IMR-90 (cell line): ENCODE data around the gene SLC8A1. TPM values are rescaled to one million over a fixed set of nuclear protein-coding genes. Genes with fewer than 3 reads are reported as not detected.
A peak's percentile ranks its signal among the peaks of the same experiment; 100 is the strongest.

ENCODE experiments used
- ATAC-seq: fragments of 200-7000 bp; cut with Tn5 transposase; 2 replicates; pipeline ENCODE4 v1.9.1; 2020; ENCODE audit warnings: low read depth, mild to moderate bottlenecking, moderate library complexity
- BruUV-seq: library from RNA; stranded (reverse); fragments of 400-500 nt; replicated peaks from 2 replicates; lab custom pipeline; 2021; lab: Mats Ljungman, UMichigan
- CTCF ChIA-PET: fragments of 300-600 bp; formaldehyde crosslinking; extraction: SDS; loops from one replicate; lab custom pipeline; 2021; ENCODE audit warnings: antibody characterized with exemption; lab: Yijun Ruan, JAX
- POLR2A ChIA-PET: fragments of 300-600 bp; sonication (Branson Sonifier 250); formaldehyde crosslinking; loops from one replicate; lab custom pipeline; 2022; ENCODE audit warnings: antibody characterized with exemption; ENCODE audit not compliant: unreplicated experiment; lab: Charles Lee
- DNase-seq: peaks from one replicate; pipeline ENCODE4 v3.0.0; 2013
- H2AFZ ChIP-seq: replicated peaks from 2 replicates; pipeline ENCODE3; 2013; ENCODE audit warnings: low read length, mild to moderate bottlenecking; ENCODE audit not compliant: poor library complexity
- H2AK5ac ChIP-seq: 2 replicates; pipeline ENCODE4 v1.6.1; 2013; ENCODE audit warnings: low read depth, low read length, inconsistent platforms
- H2AK9ac ChIP-seq: replicated peaks from 2 replicates; pipeline ENCODE3; 2013; ENCODE audit warnings: mild to moderate bottlenecking, low read depth, low read length, moderate library complexity; ENCODE audit not compliant: poor library complexity
- H2BK120ac ChIP-seq: 2 replicates; pipeline ENCODE4 v1.6.1; 2013; ENCODE audit warnings: low read depth, low read length, inconsistent platforms
- H2BK15ac ChIP-seq: 3 replicates; pipeline ENCODE4 v1.6.1; 2013; ENCODE audit warnings: low read depth, low read length, inconsistent platforms
- H2BK20ac ChIP-seq: 2 replicates; pipeline ENCODE4 v1.6.1; 2013; ENCODE audit warnings: low read depth, mild to moderate bottlenecking, inconsistent platforms, low read length, moderate library complexity
- H2BK5ac ChIP-seq: 2 replicates; pipeline ENCODE4 v1.6.1; 2013; ENCODE audit warnings: mild to moderate bottlenecking, low read depth, low read length, inconsistent platforms; ENCODE audit not compliant: poor library complexity, severe bottlenecking
- H3K14ac ChIP-seq: replicated peaks from 2 replicates; pipeline ENCODE4 v1.6.1; 2013; ENCODE audit warnings: low read depth, low read length, inconsistent platforms
- H3K18ac ChIP-seq: 2 replicates; pipeline ENCODE4 v1.6.1; 2013; ENCODE audit warnings: low read depth, low read length, control low read depth
- H3K23ac ChIP-seq: 2 replicates; pipeline ENCODE4 v1.6.1; 2013; ENCODE audit warnings: low read depth, low read length, inconsistent platforms
- H3K27ac ChIP-seq: 2 replicates; pipeline ENCODE4 v1.5.1; 2013; ENCODE audit warnings: mild to moderate bottlenecking, control low read depth, low read length; ENCODE audit not compliant: insufficient read depth
- H3K27me3 ChIP-seq: 2 replicates; pipeline ENCODE4 v1.6.1; 2013; ENCODE audit warnings: low read length; ENCODE audit not compliant: control insufficient read depth, insufficient read depth
- H3K36me3 ChIP-seq: 2 replicates; pipeline ENCODE4 v1.6.1; 2013; ENCODE audit warnings: low read length, mixed read lengths; ENCODE audit not compliant: control insufficient read depth, insufficient read depth
- H3K4ac ChIP-seq: 2 replicates; pipeline ENCODE4 v1.6.1; 2013; ENCODE audit warnings: low read depth, low read length, inconsistent platforms
- H3K4me1 ChIP-seq: 2 replicates; pipeline ENCODE4 v1.6.1; 2013; ENCODE audit warnings: low read length, mixed read lengths; ENCODE audit not compliant: control insufficient read depth, insufficient read depth
- H3K4me2 ChIP-seq: 2 replicates; pipeline ENCODE4 v1.6.1; 2013; ENCODE audit warnings: low read depth, mild to moderate bottlenecking, control low read depth, low read length, moderate library complexity
- H3K4me3 ChIP-seq: 2 replicates; pipeline ENCODE4 v1.5.1; 2013; ENCODE audit warnings: low read depth, mild to moderate bottlenecking, control low read depth, low read length, moderate library complexity; ENCODE audit not compliant: insufficient read depth
- H3K56ac ChIP-seq: 2 replicates; pipeline ENCODE4 v1.6.1; 2013; ENCODE audit warnings: low read length, inconsistent platforms; ENCODE audit not compliant: insufficient read depth; ENCODE audit errors: extremely low read depth
- H3K79me1 ChIP-seq, 2 experiments: 2 replicates each; pipeline ENCODE4 v1.6.1; 2013; ENCODE audit warnings: low read length in 2 of 2, inconsistent platforms in 1 of 2, low read depth in 1 of 2
- H3K9ac ChIP-seq: 2 replicates; pipeline ENCODE4 v1.6.1; 2013; ENCODE audit warnings: low read depth, low read length, control low read depth
- H3K9me1 ChIP-seq: 2 replicates; pipeline ENCODE4 v1.6.1; 2013; ENCODE audit warnings: low read length, inconsistent platforms; ENCODE audit not compliant: insufficient read depth
- H3K9me3 ChIP-seq: 2 replicates; pipeline ENCODE4 v1.6.1; 2013; ENCODE audit warnings: low read length; ENCODE audit not compliant: control insufficient read depth, insufficient read depth
- H4K20me1 ChIP-seq: 2 replicates; pipeline ENCODE4 v1.6.1; 2013; ENCODE audit warnings: low read length, inconsistent platforms; ENCODE audit not compliant: insufficient read depth
- H4K5ac ChIP-seq: 2 replicates; pipeline ENCODE4 v1.6.1; 2013; ENCODE audit warnings: mild to moderate bottlenecking, low read depth, low read length, control low read depth
- H4K8ac ChIP-seq, 2 experiments: 2 replicates each; pipeline ENCODE4 v1.6.1; 2013; ENCODE audit warnings: low read depth in 2 of 2, low read length in 2 of 2, control low read depth in 1 of 2, inconsistent platforms in 1 of 2
- H4K91ac ChIP-seq: 2 replicates; pipeline ENCODE4 v1.6.1; 2013; ENCODE audit warnings: low read depth, low read length, inconsistent platforms; ENCODE audit not compliant: insufficient read depth
- BHLHE40 ChIP-seq: fragments of 150-350 bp; IDR thresholded peaks from 2 replicates; pipeline ENCODE4 v1.6.1; 2016; ENCODE audit warnings: mild to moderate bottlenecking, low read depth, low read length
- CEBPB ChIP-seq: IDR thresholded peaks from 2 replicates; pipeline ENCODE4 v1.6.1; 2012; ENCODE audit warnings: low read depth, low read length, improper control_type of control experiment
- CHD1 ChIP-seq: IDR thresholded peaks from 2 replicates; pipeline ENCODE4 v1.6.1; 2012; ENCODE audit warnings: low read depth, low read length, improper control_type of control experiment
- FOS ChIP-seq: fragments of 150-350 bp; IDR thresholded peaks from 2 replicates; pipeline ENCODE4 v1.6.1; 2016; ENCODE audit warnings: low read depth, low read length
- MAFK ChIP-seq: IDR thresholded peaks from 2 replicates; pipeline ENCODE4 v1.6.1; 2012; ENCODE audit warnings: low read depth, low read length, improper control_type of control experiment
- MAZ ChIP-seq: IDR thresholded peaks from 2 replicates; pipeline ENCODE4 v1.6.1; 2012; ENCODE audit warnings: low read depth, mild to moderate bottlenecking, low read length, improper control_type of control experiment, moderate library complexity, borderline replicate concordance
- NFE2L2 ChIP-seq: fragments of 150-350 bp; IDR thresholded peaks from 2 replicates; pipeline ENCODE4 v1.6.1; 2016; ENCODE audit warnings: low read depth, mild to moderate bottlenecking, low read length
- POLR2A ChIP-seq: IDR thresholded peaks from 2 replicates; pipeline ENCODE4 v1.6.1; 2012; ENCODE audit warnings: mild to moderate bottlenecking, low read depth, low read length
- RAD21 ChIP-seq: IDR thresholded peaks from 2 replicates; pipeline ENCODE4 v1.6.1; 2012; ENCODE audit warnings: low read length, improper control_type of control experiment
- RCOR1 ChIP-seq: IDR thresholded peaks from 2 replicates; pipeline ENCODE4 v1.6.1; 2012; ENCODE audit warnings: mild to moderate bottlenecking, low read length, improper control_type of control experiment; ENCODE audit not compliant: insufficient replicate concordance
- RFX5 ChIP-seq: IDR thresholded peaks from 2 replicates; pipeline ENCODE4 v1.8.0; 2012; ENCODE audit warnings: low read depth, mild to moderate bottlenecking, low read length, moderate library complexity
- WGBS, 2 experiments: methylation state at CpG; one replicate each; pipeline versions ENCODE4 v1.1.5 to v1.1.7; 2013; ENCODE audit warnings: missing lambda C conversion rate in 2 of 2; ENCODE audit not compliant: insufficient read length in 1 of 2; ENCODE audit errors: extremely low coverage in 2 of 2; 5-methylcytosine and 5-hydroxymethylcytosine counted together
- dilution Hi-C: fragments of 300-500 bp; cut with HindIII; formaldehyde crosslinking; loops from one replicate; pipeline ENCODE4 v1.14.3; 2018; ENCODE audit warnings: low sequenced_read_pairs; ENCODE audit not compliant: unreplicated experiment
- in situ Hi-C: fragments of 300-500 bp; cut with MboI; formaldehyde crosslinking; loops from 3 replicates; pipeline ENCODE4 v1.14.3; 2019; ENCODE audit warnings: low sequenced_read_pairs, inconsistent platforms, mixed read lengths
- intact Hi-C: fragments of 100-400 bp; cut with micrococcal nuclease; formaldehyde crosslinking; loops from 2 replicates; pipeline ENCODE4 v1.10.0; 2022
- polyA plus RNA-seq, 3 experiments: library from polyadenylated mRNA; depleted of rRNA; stranded (reverse); fragments of >200 nt; gene quantifications; 2 replicates each; pipeline ENCODE4 v1.2.3, GENCODE V29; 2012; ENCODE audit warnings: low replicate concordance in 1 of 3
- total RNA-seq: library from RNA; depleted of rRNA; stranded (reverse); fragments of >200 nt; gene quantifications from 2 replicates; pipeline ENCODE4 v1.2.3, GENCODE V29; 2012

SLC8A1 gene
- total and polyA plus RNA-seq, 2 of the 4 experiments (the other 2 are of a cell fraction), result 7.7 to 57.0 TPM

DNA sequence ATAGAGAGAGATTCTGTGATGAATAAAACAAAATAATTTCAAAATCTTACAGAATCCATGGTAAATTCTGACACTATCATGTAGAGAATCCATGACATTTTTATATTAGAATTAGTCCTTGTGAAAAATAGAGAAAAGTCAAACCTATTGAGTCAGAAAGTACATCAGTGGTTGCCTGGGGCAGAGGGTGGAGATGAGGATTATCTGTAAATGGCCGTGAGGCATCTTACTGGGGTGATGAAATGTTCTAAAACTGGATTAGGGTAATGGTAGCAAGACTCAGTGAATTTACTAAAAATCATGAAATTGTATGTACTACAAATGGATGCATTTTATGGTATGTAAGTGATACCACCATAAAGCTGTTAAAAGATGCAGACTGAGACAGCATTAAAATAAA is 323.1 kb downstream of the SLC8A1 start:
- Histone ChIP-seq H3K4me3 (no peak overlapping the region), H3K27me3 (no peaks in the 10 kb centered on the region), H4K91ac (peak overlapping the region; percentile 79), H3K18ac (peak overlapping the region; percentile 96), H3K4me1 (peaks cover 41% of the 10 kb centered on the region), H2BK120ac (peak overlapping the region; percentile 95), H3K9me1 (peaks cover 19% of the 10 kb centered on the region), H2AK9ac (no peak overlapping the region), H3K36me3 (peaks cover 2% of the 10 kb centered on the region; the same call in 1 of the 2 replicates), H2BK5ac (peak overlapping the region; percentile 100), H3K9me3 (no peaks in the 10 kb centered on the region), H3K9ac (peak overlapping the region; percentile 2; the same call in 1 of the 2 replicates), H3K4ac (peak overlapping the region; percentile 92), H2AK5ac (peak overlapping the region; percentile 74), H3K27ac (peak overlapping the region; percentile 95; the same call in 1 of the 2 replicates), H3K56ac (no peak overlapping the region; the same call in 1 of the 2 replicates), H4K20me1 (no peaks in the 10 kb centered on the region), H3K79me1 (peaks cover 21 to 43% of the 10 kb centered on the region in 2 experiments), H2BK20ac (peak overlapping the region; percentile 98), H2AFZ (no peak overlapping the region), H3K4me2 (no peak overlapping the region), H3K14ac (peak overlapping the region; percentile 97), H2BK15ac (peak overlapping the region; percentile 90), H4K8ac (peak overlapping the region; percentile 86 to 99), H3K23ac (peak overlapping the region; percentile 77; the same call in 1 of the 2 replicates), H4K5ac (peak overlapping the region; percentile 92)
- no TSS peak for BruUV-seq
- ChIA-PET POLR2A (no interaction called here), CTCF (no interaction called here)
- dilution Hi-C loops (no loop called here), intact Hi-C loops (loop anchor here (1.0 to 2.0 kb wide), 5 partner anchors 25 to 322 kb away; no protein-coding TSS in a partner anchor), in situ Hi-C loops (no loop called here)
- no peak for TF ChIP-seq RCOR1
- TF ChIP-seq BHLHE40, result no peak
- no peak for TF ChIP-seq RAD21
- TF ChIP-seq CHD1, result no peak
- no peak for TF ChIP-seq RFX5
- TF ChIP-seq MAZ, result no peak
- no peak for TF ChIP-seq NFE2L2
- no peak for TF ChIP-seq CEBPB
- no peak for TF ChIP-seq MAFK
- no peak for TF ChIP-seq POLR2A
- TF ChIP-seq FOS, result no peak
- no peak for ATAC-seq
- DNase-seq, result peak; percentile 24
- WGBS, 2 experiments, result 100% methylated on average over 1 of the region's 1 CpG; no CpG with 5 or more reads in 1 of the 2 experiments
